ENCODE results near the gene SLC6A6. TPM values are rescaled to one million over a fixed set of nuclear protein-coding genes. Genes with fewer than 3 reads are reported as not detected.

SLC6A6 gene
- total and polyA plus RNA-seq, 10 of the 15 experiments (the other 5 are each of a cell fraction or from before 2014, with no cell fraction given): 5.6 to 47.0 (median 20.2) TPM

DNA sequence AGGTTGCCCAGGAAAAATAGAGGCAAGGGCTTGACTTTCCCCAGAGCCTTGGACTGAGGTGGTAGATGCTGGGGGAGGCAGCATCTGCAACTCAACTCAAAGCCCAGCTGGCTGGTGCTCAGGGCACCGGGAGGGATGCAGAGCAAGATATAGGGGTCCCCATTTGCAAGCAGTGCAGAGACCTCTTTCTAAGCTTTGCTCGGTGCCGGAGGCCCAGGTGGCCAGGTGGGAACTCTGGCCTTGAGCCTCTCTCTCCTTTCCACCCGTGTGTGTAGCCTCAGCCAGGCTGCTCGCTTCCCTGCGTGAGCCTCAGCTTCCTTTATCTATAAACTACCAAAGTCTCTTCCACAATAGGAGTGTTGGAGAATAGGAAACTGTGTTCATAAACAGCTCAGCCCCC, 36.5 kb downstream of the SLC6A6 start (continued):
- TF ChIP-seq CHD2 (IDR thresholded peaks at IDR 0.05; ENCODE audit: borderline replicate concordance, low read depth, low read length) (no peak), SIN3A (IDR thresholded peaks at IDR 0.05; ENCODE audit: low read depth, low read length) (no peak), EP300 (IDR thresholded peaks at IDR 0.05; ENCODE audit: borderline replicate concordance in 1 of 2, control insufficient read depth in 1 of 2, low read depth in 2 of 2, low read length in 2 of 2) (no peak), SUZ12 (IDR thresholded peaks at IDR 0.05; ENCODE audit: unreplicated experiment) (no peak), ZNF274 (IDR thresholded peaks at IDR 0.05; ENCODE audit: insufficient read depth, insufficient read length) (no peak), ZZZ3 (IDR thresholded peaks at IDR 0.05; ENCODE audit: control insufficient read depth, insufficient read length, low read depth) (no peak), JUND (IDR thresholded peaks at IDR 0.05; ENCODE audit: low read depth, low read length) (no peak), NFXL1 (IDR thresholded peaks at IDR 0.05; ENCODE audit: borderline replicate concordance) (no peak), PML (IDR thresholded peaks at IDR 0.05; ENCODE audit: low read length) (no peak), MEF2A (IDR thresholded peaks at IDR 0.05; ENCODE audit: insufficient read depth, low read depth, low read length) (no peak), SREBF2 (IDR thresholded peaks at IDR 0.05; ENCODE audit: low read length) (no peak)
- TF ChIP-seq, protein P1, sequence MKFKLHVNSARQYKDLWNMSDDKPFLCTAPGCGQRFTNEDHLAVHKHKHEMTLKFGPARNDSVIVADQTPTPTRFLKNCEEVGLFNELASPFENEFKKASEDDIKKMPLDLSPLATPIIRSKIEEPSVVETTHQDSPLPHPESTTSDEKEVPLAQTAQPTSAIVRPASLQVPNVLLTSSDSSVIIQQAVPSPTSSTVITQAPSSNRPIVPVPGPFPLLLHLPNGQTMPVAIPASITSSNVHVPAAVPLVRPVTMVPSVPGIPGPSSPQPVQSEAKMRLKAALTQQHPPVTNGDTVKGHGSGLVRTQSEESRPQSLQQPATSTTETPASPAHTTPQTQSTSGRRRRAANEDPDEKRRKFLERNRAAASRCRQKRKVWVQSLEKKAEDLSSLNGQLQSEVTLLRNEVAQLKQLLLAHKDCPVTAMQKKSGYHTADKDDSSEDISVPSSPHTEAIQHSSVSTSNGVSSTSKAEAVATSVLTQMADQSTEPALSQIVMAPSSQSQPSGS (IDR thresholded peaks at IDR 0.05; ENCODE audit: low read length): no peak

Measured in GM12878 (cell line).